Uterus (tissue), 2 donors: Measurements from ENCODE around the gene SH2B3.

Experiments
- CTCF ChIP-seq, 4 experiments: fragments of 200-600 bp in 2 of 4; fragments of 450-650 bp in 2 of 4; sonication (generic) in 2 of 4; IDR thresholded peaks; one replicate each; pipeline ENCODE4 v1.5.1; 2016 to 2019; ENCODE audit warnings: antibody characterized with exemption in 4 of 4, mild to moderate bottlenecking in 2 of 4, moderate library complexity in 1 of 4
- POLR2A ChIP-seq, 2 donors: fragments of 450-650 bp; IDR thresholded peaks; one replicate each; pipeline ENCODE4 v1.6.1; 2016; ENCODE audit warnings: antibody characterized with exemption in 2 of 2, mild to moderate bottlenecking in 1 of 2, moderate library complexity in 1 of 2

GRCh38 chr12:111454311-111454710 lies 48.6 kb downstream of the SH2B3 start:
- TF ChIP-seq CTCF (IDR thresholded peaks at IDR 0.05) (no peak), POLR2A (IDR thresholded peaks at IDR 0.05) (no peak)
